Measurements from ENCODE around the gene CNMD.
A peak's percentile ranks its signal among the peaks of the same experiment; 100 is the strongest.

The CNMD gene

GRCh38 chr13:52695856-52696255 is 43.8 kb downstream of the CNMD start:
- no peak for FAIRE-seq
- no peak for DNase-seq (ENCODE audit: low spot score)

GRCh38 chr13:52686376-52686775 is 53.2 kb downstream of the CNMD start:
- peak; percentile 76 for FAIRE-seq
- peak; percentile 71 for DNase-seq (ENCODE audit: low spot score)

GRCh38 chr13:52685806-52686205 is 53.8 kb downstream of the CNMD start:
- DNase-seq (ENCODE audit: low spot score) (peak; percentile 67), FAIRE-seq (peak; percentile 44)

- DNase-seq (ENCODE audit: low spot score) (no peak), FAIRE-seq (no peak)
Observed at GRCh38 chr13:52677823-52678222, 61.8 kb downstream of the CNMD start.

DNA sequence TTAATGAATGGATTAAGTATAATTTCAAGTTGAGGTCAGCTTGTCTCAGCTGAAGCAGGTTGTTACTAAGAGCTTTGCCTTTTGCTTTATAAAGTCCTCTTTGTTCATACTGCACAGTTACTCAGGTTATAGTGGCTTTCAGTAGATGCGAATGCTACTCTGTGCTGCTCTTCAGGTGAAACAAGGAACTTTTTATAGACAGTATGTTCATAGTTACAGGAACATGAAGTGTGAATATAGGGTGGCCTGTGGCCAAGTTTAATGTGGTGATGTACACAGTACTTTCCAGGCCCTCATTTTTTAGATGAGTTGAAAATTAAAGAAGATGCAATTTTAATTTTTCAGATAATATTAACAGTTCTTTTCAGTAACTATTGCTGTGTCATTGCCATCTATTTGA is 66.2 kb downstream of the CNMD start:
- DNase-seq (ENCODE audit: low spot score): no peak
- FAIRE-seq: no peak

- DNase-seq (ENCODE audit: low spot score) (no peak), FAIRE-seq (no peak)
Observed at GRCh38 chr13:52670726-52671125, 68.9 kb downstream of the CNMD start.

- FAIRE-seq (no peak), DNase-seq (ENCODE audit: low spot score) (no peak)
Observed at GRCh38 chr13:52669677-52670076, 69.9 kb downstream of the CNMD start.

GRCh38 chr13:52665325-52665724 is 74.3 kb downstream of the CNMD start:
- FAIRE-seq: no peak
- no peak for DNase-seq (ENCODE audit: low spot score)

- DNase-seq (ENCODE audit: low spot score) (no peak), FAIRE-seq (no peak)
Observed at GRCh38 chr13:52664272-52664671, 75.3 kb downstream of the CNMD start.

DNA sequence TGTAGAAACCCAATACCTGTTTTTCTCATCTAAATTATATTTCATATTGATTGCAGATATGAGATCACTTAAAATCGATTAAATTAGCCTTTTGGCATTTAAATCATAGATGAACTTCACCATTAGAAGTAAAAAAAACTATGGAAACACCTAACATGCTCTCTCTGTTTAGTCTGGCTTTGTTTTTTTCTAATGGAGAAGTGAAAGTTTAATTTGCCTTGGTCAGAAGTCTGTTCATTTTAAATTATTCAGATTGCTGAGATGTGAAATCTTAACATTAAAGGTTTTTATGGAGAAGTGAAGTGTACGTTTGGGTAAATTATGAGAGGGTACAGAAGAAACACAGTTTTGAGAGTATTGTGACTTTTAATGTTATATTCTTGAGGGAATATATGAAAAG is 80.3 kb downstream of the CNMD start:
- FAIRE-seq (no peak), DNase-seq (ENCODE audit: low spot score) (no peak)

All from RCC 7860 (cell line).